Spleen (tissue), 11 donors: ENCODE measurements around the gene NRCAM. TPM values are rescaled to one million over a fixed set of nuclear protein-coding genes. Genes with fewer than 3 reads are reported as not detected.
"Not testable (repeated sequence)": the region's sequence is repeated elsewhere in the genome, so short reads cannot be mapped to it uniquely, and the experiment has no call there.

Experiments
- DNase-seq: peaks from one replicate; pipeline ENCODE4 v3.0.0-alpha.2; 2020
- H3K27ac ChIP-seq, 8 donors: fragments of 200-600 bp; sonication (generic) in 7 of 8; 1 replicate in 4 of 8; 2 replicates in 4 of 8; pipeline versions ENCODE4 v1.5.0 to v1.8.0; 2016 to 2021; ENCODE audit warnings: inconsistent platforms in 4 of 8, mild to moderate bottlenecking in 4 of 8, moderate library complexity in 1 of 8
- H3K27me3 ChIP-seq, 7 donors: fragments of 200-600 bp; sonication (generic) in 6 of 7; replicated peaks in 1 of 7; 1 replicate in 4 of 7; 2 replicates in 3 of 7; pipeline versions ENCODE4 v1.5.0 to v1.8.0; 2016 to 2021; ENCODE audit warnings: inconsistent platforms in 3 of 7, mild to moderate bottlenecking in 1 of 7
- H3K36me3 ChIP-seq, 6 donors: fragments of 200-600 bp; sonication (generic) in 5 of 6; 1 replicate in 4 of 6; 2 replicates in 2 of 6; pipeline versions ENCODE4 v1.5.0 to v1.8.0; 2016 to 2021; ENCODE audit warnings: inconsistent platforms in 2 of 6
- H3K4me1 ChIP-seq, 6 donors: fragments of 200-600 bp; sonication (generic) in 5 of 6; 1 replicate in 3 of 6; 2 replicates in 3 of 6; pipeline versions ENCODE4 v1.5.0 to v1.8.0; 2016 to 2021; ENCODE audit warnings: inconsistent platforms in 3 of 6
- H3K4me3 ChIP-seq, 8 donors: fragments of 200-600 bp; sonication (generic) in 7 of 8; 1 replicate in 4 of 8; 2 replicates in 4 of 8; pipeline versions ENCODE4 v1.5.0 to v1.8.0; 2016 to 2021; ENCODE audit warnings: inconsistent platforms in 4 of 8, mild to moderate bottlenecking in 4 of 8, moderate library complexity in 2 of 8
- H3K9me3 ChIP-seq, 8 donors: fragments of 200-600 bp; sonication (generic) in 7 of 8; 1 replicate in 4 of 8; 2 replicates in 4 of 8; pipeline versions ENCODE4 v1.5.0 to v1.8.0; 2016 to 2021; ENCODE audit warnings: inconsistent platforms in 4 of 8
- CTCF ChIP-seq, 11 experiments: fragments of 200-600 bp in 7 of 11; fragments of 450-650 bp in 4 of 11; sonication (generic) in 4 of 11; IDR thresholded peaks in 8 of 11; conservative IDR thresholded peaks in 3 of 11; 1 replicate in 7 of 11; 2 replicates in 4 of 11; pipeline versions ENCODE4 v1.4.0 to v1.8.0; 2016 to 2021; ENCODE audit warnings: antibody characterized with exemption in 11 of 11, inconsistent platforms in 4 of 11, mild to moderate bottlenecking in 1 of 11
- POLR2A ChIP-seq, 3 donors: fragments of 450-650 bp; IDR thresholded peaks; one replicate each; pipeline ENCODE4 v1.5.1; 2017; ENCODE audit warnings: antibody characterized with exemption in 3 of 3, mild to moderate bottlenecking in 1 of 3
- POLR2AphosphoS5 ChIP-seq, 3 donors: sonication (generic); formaldehyde crosslinking; IDR thresholded peaks; one replicate each; pipeline ENCODE4 v1.5.1; 2017; ENCODE audit warnings: antibody characterized with exemption in 3 of 3
- WGBS, 5 donors: extraction: QIAGEN DNeasy Blood & Tissue Kit in 3 of 5; methylation state at CpG; one replicate each; pipeline versions ENCODE4 v1.1.5 to v1.1.7; 2013 to 2018; 5-methylcytosine and 5-hydroxymethylcytosine counted together
- intact Hi-C: fragments of 100-400 bp; cut with DNase I; formaldehyde crosslinking; loops from one replicate; pipeline ENCODE4 v1.15.0; 2023; ENCODE audit warnings: low total_unique reads
- polyA plus RNA-seq, 3 donors: library from polyadenylated mRNA; stranded (reverse); fragments of 200-250 nt; gene quantifications; one replicate each; pipeline ENCODE4 v1.2.1, GENCODE V29; 2013
- total RNA-seq, 7 donors: library from RNA; depleted of rRNA in 3 of 7; stranded (reverse); fragments of >200 nt in 3 of 7; fragmentation: NEBNext Ultra II Directional in 4 of 7; extraction: Animal tissue kit (Norgen Biotek cat#: 25700) in 4 of 7; gene quantifications; one replicate each; pipeline versions ENCODE4 v1.1.0 to v1.2.1, GENCODE V29; 2016 to 2021
- donor health status: healthy with polysubstance abuse.
- donor health status: DM: no; HTN: no; CAD: no; lungs with moderate emphysema.
- donor health status: DM: no; HTN: no; CAD: no.
- donor health status: Bipolar disorder and iron deficiency.
- donor health status: healthy.
- donor health status: DM: no; HTN: no; CAD: no.
- donor health status: DM: yes; HTN: yes; CAD: no.

The NRCAM gene
- total and polyA plus RNA-seq, 10 donors = 4.1 to 88.5 (median 15.0) TPM

GRCh38 chr7:108278281-108278680, 178.0 kb downstream of the NRCAM start:
- Histone ChIP-seq H3K27ac (peak overlapping the region in 3 of 8 donors; percentile 48 to 74 (median 59)), H3K36me3 (no peaks in the 10 kb centered on the region), H3K4me1 (peaks cover 0 to 18% (median 5%) of the 10 kb centered on the region in 6 donors), H3K4me3 (no peak overlapping the region), H3K27me3 (no peaks in the 10 kb centered on the region), H3K9me3 (no peaks in the 10 kb centered on the region)
- TF ChIP-seq CTCF (IDR thresholded peaks at IDR 0.05 in 8 of 11, conservative IDR thresholded peaks at IDR 0.05 in 3 of 11) (no peak), POLR2AphosphoS5 (IDR thresholded peaks at IDR 0.05) (no peak), POLR2A (IDR thresholded peaks at IDR 0.05) (no peak)
- DNase-seq = no peak
- intact Hi-C loops = no loop called here
- WGBS, 5 donors = 83 to 96% (median 87%) methylated on average over 2 to 10 of the region's 10 CpGs

- WGBS, 5 donors = 59 to 77% (median 66%) methylated on average over 5 of the region's 5 CpGs
- DNase-seq, intact Hi-C loops, H3K4me3 ChIP-seq, H3K27me3 ChIP-seq, H3K36me3 ChIP-seq, H3K4me1 ChIP-seq, H3K27ac ChIP-seq, H3K9me3 ChIP-seq: not testable (repeated sequence)
Observed at GRCh38 chr7:108274447-108274846, 181.8 kb downstream of the NRCAM start.

- H3K27me3 ChIP-seq, DNase-seq, H3K27ac ChIP-seq, H3K36me3 ChIP-seq, H3K4me3 ChIP-seq, intact Hi-C loops, H3K4me1 ChIP-seq, H3K9me3 ChIP-seq: not testable (repeated sequence)
- WGBS, 5 donors = 93 to 100% (median 95%) methylated on average over 1 of the region's 1 CpG
Observed at GRCh38 chr7:108272891-108273290, 183.3 kb downstream of the NRCAM start.

GRCh38 chr7:108270385-108271015, 185.7 kb downstream of the NRCAM start:
- WGBS, 5 donors = 37 to 44% (median 42%) methylated on average over 5 of the region's 5 CpGs
- Histone ChIP-seq H3K4me3 (no peak overlapping the region), H3K27ac (no peak overlapping the region), H3K27me3 (no peaks in the 10 kb centered on the region), H3K4me1 (no peaks in the 10 kb centered on the region), H3K9me3 (no peaks in the 10 kb centered on the region), H3K36me3 (no peaks in the 10 kb centered on the region)
- DNase-seq = no peak
- TF ChIP-seq POLR2A (IDR thresholded peaks at IDR 0.05) = no peak
- no peak for TF ChIP-seq CTCF (IDR thresholded peaks at IDR 0.05 in 8 of 11, conservative IDR thresholded peaks at IDR 0.05 in 3 of 11)
- TF ChIP-seq POLR2AphosphoS5 (IDR thresholded peaks at IDR 0.05) = no peak
- intact Hi-C loops = no loop called here

GRCh38 chr7:108268200-108268820, 187.9 kb downstream of the NRCAM start:
- Histone ChIP-seq H3K4me3 (no peak overlapping the region), H3K27ac (no peak overlapping the region), H3K9me3 (no peaks in the 10 kb centered on the region), H3K27me3 (no peaks in the 10 kb centered on the region), H3K36me3 (no peaks in the 10 kb centered on the region), H3K4me1 (no peaks in the 10 kb centered on the region)
- DNase-seq = no peak
- no peak for TF ChIP-seq CTCF (IDR thresholded peaks at IDR 0.05 in 8 of 11, conservative IDR thresholded peaks at IDR 0.05 in 3 of 11)
- TF ChIP-seq POLR2A (IDR thresholded peaks at IDR 0.05) = no peak
- TF ChIP-seq POLR2AphosphoS5 (IDR thresholded peaks at IDR 0.05) = no peak
- intact Hi-C loops = no loop called here
- WGBS, 5 donors = 71 to 88% (median 78%) methylated on average over 6 of the region's 6 CpGs
